OCI-LY3 (cell line): ENCODE data around the gene VEZT.

ENCODE experiments used
- EZH2phosphoT487 ChIP-seq: fragments of 200-600 bp; shearing (Covaris generic); IDR thresholded peaks from 2 replicates; pipeline ENCODE4 v1.6.1; 2018; ENCODE audit warnings: antibody characterized with exemption, mixed run types, low read depth
- TF ChIP-seq, protein P1 (sequence below): fragments of 200-600, 300-600 bp; sonication (generic); IDR thresholded peaks from 2 replicates; pipeline ENCODE4 v1.5.1; 2014; ENCODE audit warnings: antibody characterized with exemption, low read length, low read depth

DNA sequence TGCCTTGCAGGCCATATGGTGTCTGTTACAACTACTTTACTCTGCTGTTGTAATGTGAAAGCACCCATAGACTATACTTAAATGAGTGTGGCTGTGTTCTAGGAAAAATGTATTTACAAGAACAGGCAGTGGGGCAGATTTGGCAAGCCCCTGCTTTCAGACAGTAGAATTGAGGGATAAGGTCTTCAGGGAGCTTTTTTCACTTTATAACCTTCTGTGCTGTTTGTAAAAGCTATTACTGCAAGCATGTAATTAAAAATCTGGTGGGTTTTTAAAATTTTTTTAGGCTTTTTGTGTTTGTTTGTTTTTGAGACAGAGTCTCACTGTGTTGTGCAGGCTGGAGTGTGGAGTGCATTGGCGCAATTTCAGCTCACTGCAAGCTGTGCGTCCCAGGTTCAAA, 73.9 kb downstream of the VEZT start:
- TF ChIP-seq, protein P1, sequence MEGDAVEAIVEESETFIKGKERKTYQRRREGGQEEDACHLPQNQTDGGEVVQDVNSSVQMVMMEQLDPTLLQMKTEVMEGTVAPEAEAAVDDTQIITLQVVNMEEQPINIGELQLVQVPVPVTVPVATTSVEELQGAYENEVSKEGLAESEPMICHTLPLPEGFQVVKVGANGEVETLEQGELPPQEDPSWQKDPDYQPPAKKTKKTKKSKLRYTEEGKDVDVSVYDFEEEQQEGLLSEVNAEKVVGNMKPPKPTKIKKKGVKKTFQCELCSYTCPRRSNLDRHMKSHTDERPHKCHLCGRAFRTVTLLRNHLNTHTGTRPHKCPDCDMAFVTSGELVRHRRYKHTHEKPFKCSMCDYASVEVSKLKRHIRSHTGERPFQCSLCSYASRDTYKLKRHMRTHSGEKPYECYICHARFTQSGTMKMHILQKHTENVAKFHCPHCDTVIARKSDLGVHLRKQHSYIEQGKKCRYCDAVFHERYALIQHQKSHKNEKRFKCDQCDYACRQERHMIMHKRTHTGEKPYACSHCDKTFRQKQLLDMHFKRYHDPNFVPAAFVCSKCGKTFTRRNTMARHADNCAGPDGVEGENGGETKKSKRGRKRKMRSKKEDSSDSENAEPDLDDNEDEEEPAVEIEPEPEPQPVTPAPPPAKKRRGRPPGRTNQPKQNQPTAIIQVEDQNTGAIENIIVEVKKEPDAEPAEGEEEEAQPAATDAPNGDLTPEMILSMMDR = no peak
- no peak for TF ChIP-seq EZH2phosphoT487
